Thyroid gland (tissue), 4 donors: ENCODE results near the gene LINC01488. TPM values are rescaled to one million over a fixed set of nuclear protein-coding genes. Genes with fewer than 3 reads are reported as not detected.

Source experiments
- DNase-seq, 2 donors: peaks; one replicate each; pipeline ENCODE4 v3.0.0-alpha.2; 2019
- H3K27ac ChIP-seq, 3 donors: fragments of 200-600 bp; sonication (generic); 1 replicate in 2 of 3; 2 replicates in 1 of 3; pipeline ENCODE4 v1.5.1; 2016 to 2019; ENCODE audit warnings: mild to moderate bottlenecking in 1 of 3, moderate library complexity in 1 of 3
- H3K27me3 ChIP-seq: fragments of 200-600 bp; sonication (generic); one replicate; pipeline ENCODE4 v1.5.1; 2019
- H3K36me3 ChIP-seq, 2 donors: fragments of 200-600 bp; sonication (generic); one replicate each; pipeline ENCODE4 v1.5.1; 2016 to 2019
- H3K4me1 ChIP-seq, 2 donors: fragments of 200-600 bp; sonication (generic); one replicate each; pipeline ENCODE4 v1.5.1; 2017 to 2019
- H3K4me3 ChIP-seq, 3 donors: fragments of 200-600 bp; sonication (generic); replicated peaks in 1 of 3; 1 replicate in 2 of 3; 2 replicates in 1 of 3; pipeline ENCODE4 v1.5.1; 2016; ENCODE audit warnings: mild to moderate bottlenecking in 1 of 3
- H3K9me3 ChIP-seq: fragments of 200-600 bp; sonication (generic); one replicate; pipeline ENCODE4 v1.5.1; 2017
- POLR2A ChIP-seq, 2 donors: fragments of 450-650 bp; IDR thresholded peaks; one replicate each; pipeline ENCODE4 v1.6.1; 2017; ENCODE audit warnings: antibody characterized with exemption in 2 of 2, mild to moderate bottlenecking in 2 of 2, moderate library complexity in 1 of 2
- WGBS, 2 donors: methylation state at CpG; one replicate each; pipeline ENCODE4 v1.1.5; 2017; 5-methylcytosine and 5-hydroxymethylcytosine counted together
- intact Hi-C: fragments of 100-400 bp; cut with DNase I; formaldehyde crosslinking; loops from one replicate; pipeline ENCODE4 v1.15.1; 2023
- total RNA-seq, 4 donors: library from RNA; depleted of rRNA; stranded (reverse); fragments of >200 nt; gene quantifications; one replicate each; pipeline ENCODE4 v1.2.3, GENCODE V29; 2016
- TF ChIP-seq, protein P1 (sequence below), 6 experiments: fragments of 200-600 bp in 3 of 6; fragments of 450-650 bp in 3 of 6; sonication (generic) in 3 of 6; IDR thresholded peaks; one replicate each; pipeline ENCODE4 v1.5.1; 2016 to 2019; ENCODE audit warnings: antibody characterized with exemption in 6 of 6, mild to moderate bottlenecking in 2 of 6, inconsistent platforms in 1 of 6, moderate library complexity in 1 of 6

Gene LINC01488
- total RNA-seq, 4 donors from 2014 or later = not detected

DNA sequence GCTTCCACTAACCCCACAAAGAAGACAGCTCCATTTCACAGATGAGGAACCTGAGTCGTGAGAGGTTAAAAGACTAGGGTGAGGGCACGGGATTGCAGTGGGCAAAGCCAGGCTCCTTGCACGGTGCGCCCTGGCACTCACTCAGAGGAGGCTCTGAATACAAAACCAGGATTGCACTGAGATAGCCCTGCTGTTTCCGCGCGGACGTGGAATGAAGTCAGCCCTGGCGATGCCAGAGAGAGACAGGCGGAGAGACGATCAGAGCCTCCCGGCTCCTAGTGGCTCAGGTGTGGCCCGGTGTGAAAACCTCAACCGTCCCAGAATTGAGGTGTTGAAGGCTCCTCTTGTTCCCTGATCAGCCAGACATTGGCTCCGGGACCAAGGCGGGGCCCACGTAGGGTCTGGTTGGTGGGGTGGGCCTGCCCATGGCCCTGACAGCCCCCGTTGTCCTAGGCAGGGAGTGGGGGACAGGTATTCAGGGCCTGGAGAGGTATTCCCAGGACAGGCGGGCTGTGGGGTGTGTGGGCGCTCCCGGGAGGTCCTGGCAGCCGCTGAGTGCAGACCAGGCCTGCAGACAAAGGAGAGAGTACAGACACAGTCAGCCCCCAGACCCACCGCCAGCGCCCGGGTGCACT lies 43.1 kb upstream of the LINC01488 start:
- 92 to 94% methylated on average over 21 to 22 of the region's 25 CpGs for WGBS, 2 donors
- no peak for DNase-seq
- H3K27ac ChIP-seq = no peak overlapping the region
- H3K27me3 ChIP-seq = no peaks in the 10 kb centered on the region
- no peaks in the 10 kb centered on the region for H3K36me3 ChIP-seq
- no peaks in the 10 kb centered on the region for H3K9me3 ChIP-seq
- H3K4me3 ChIP-seq = no peak overlapping the region
- intact Hi-C loops = loop anchor here (10.0 kb wide), 1 partner anchor 304 kb away; no protein-coding TSS in a partner anchor
- H3K4me1 ChIP-seq = peaks cover 7 to 22% of the 10 kb centered on the region in 2 donors
- TF ChIP-seq, protein P1, sequence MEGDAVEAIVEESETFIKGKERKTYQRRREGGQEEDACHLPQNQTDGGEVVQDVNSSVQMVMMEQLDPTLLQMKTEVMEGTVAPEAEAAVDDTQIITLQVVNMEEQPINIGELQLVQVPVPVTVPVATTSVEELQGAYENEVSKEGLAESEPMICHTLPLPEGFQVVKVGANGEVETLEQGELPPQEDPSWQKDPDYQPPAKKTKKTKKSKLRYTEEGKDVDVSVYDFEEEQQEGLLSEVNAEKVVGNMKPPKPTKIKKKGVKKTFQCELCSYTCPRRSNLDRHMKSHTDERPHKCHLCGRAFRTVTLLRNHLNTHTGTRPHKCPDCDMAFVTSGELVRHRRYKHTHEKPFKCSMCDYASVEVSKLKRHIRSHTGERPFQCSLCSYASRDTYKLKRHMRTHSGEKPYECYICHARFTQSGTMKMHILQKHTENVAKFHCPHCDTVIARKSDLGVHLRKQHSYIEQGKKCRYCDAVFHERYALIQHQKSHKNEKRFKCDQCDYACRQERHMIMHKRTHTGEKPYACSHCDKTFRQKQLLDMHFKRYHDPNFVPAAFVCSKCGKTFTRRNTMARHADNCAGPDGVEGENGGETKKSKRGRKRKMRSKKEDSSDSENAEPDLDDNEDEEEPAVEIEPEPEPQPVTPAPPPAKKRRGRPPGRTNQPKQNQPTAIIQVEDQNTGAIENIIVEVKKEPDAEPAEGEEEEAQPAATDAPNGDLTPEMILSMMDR (IDR thresholded peaks at IDR 0.05) = no peak

DNA sequence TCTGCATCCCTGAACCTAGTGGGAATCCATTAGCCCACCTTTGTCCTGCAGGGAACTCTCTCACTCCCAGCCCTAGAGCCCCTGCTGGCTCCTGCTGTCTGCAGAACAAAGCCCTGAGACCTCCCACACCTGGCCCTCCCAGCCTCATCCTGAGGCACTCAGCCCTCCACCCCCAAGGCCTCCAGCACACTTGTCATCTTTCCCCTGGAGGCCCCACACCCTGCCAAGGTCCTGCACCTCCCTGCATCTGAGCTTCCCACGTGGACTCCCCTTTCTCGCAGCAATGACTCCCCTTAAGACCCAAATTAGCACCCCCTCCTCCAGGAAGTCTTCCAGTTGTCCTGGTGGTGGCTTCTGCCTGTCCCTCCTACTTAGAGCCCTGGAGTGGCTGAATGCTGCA lies 42.3 kb upstream of the LINC01488 start:
- 89 to 95% methylated on average over 2 of the region's 2 CpGs for WGBS, 2 donors
- H3K4me3 ChIP-seq = no peak overlapping the region
- no peak for DNase-seq
- peaks cover 13 to 29% of the 10 kb centered on the region in 2 donors for H3K4me1 ChIP-seq
- intact Hi-C loops = loop anchor here (10.0 kb wide), 1 partner anchor 304 kb away; no protein-coding TSS in a partner anchor
- H3K9me3 ChIP-seq = no peaks in the 10 kb centered on the region
- TF ChIP-seq POLR2A (IDR thresholded peaks at IDR 0.05) = no peak
- TF ChIP-seq, protein P1 (IDR thresholded peaks at IDR 0.05) = no peak
- H3K36me3 ChIP-seq = no peaks in the 10 kb centered on the region
- H3K27ac ChIP-seq = no peak overlapping the region
- no peaks in the 10 kb centered on the region for H3K27me3 ChIP-seq

DNA sequence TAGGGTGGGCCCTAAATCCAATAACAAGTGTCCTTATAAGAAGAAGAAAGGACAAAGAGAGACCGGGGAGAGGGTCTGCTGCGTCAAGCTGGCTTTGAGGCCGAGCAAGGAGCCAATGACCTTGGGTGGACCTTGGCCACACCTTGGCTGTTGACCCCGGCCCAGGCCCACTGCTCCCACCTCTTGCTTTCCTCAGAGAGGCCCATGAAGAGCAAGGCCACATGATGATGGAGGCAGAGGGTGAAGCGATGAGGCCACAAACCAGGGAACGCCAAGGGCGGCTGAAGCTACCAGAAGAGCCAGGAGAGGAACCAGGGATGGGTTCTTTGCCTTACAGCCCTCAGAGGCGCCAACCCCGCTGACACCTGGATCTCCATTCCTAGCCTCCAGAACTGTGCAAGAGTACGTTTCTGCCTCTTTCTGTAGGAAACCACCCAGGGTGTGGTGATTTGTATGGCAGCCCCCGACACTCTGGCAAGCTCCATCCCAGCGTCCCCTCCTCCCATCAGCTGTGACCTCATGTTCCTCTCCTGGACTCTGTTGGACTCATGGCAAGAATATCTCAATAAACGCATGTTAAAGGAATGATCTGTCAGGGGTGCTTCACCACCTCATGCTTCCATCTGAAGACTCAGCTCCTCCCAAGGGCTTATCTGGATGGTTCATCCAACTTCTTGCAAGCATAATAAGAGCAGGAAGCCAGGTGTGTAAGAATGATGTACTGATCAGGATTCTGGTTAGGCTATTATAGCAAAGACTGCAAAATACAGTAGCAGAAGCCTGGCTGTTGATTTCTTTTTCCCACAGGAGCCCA lies 41.6 kb upstream of the LINC01488 start:
- intact Hi-C loops = loop anchor here (5.0 to 10.0 kb wide), 2 partner anchors 197 to 305 kb away; no protein-coding TSS in a partner anchor
- Histone ChIP-seq H3K9me3 (no peaks in the 10 kb centered on the region), H3K4me1 (peaks cover 18 to 34% of the 10 kb centered on the region in 2 donors), H3K36me3 (no peaks in the 10 kb centered on the region), H3K27me3 (no peaks in the 10 kb centered on the region), H3K4me3 (no peak overlapping the region), H3K27ac (no peak overlapping the region)
- whole genome bisulfite sequencing, 2 donors = 93 to 96% methylated on average over 13 of the region's 13 CpGs
- TF ChIP-seq, protein P1 (IDR thresholded peaks at IDR 0.05) = no peak
- TF ChIP-seq POLR2A (IDR thresholded peaks at IDR 0.05) = no peak
- no peak for DNase-seq

DNA sequence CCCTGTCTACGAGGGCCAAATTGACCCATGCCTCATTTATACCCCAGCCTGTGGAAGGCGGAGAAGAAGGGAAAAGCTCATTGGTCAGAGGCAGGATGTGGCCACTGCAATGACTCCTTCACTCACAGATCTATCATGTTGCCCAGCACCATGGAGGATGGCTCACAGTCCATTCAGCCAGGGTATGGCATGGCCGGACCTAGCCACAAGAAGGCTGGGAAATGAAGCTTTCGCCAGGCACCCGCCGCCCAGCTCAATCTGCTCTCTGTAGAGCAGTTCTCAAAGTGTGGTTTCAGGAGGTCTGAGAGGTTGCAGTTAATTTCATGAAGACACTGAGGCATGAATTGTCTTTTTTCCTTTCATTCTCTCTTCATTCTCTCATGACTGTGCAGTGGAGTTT lies 40.6 kb upstream of the LINC01488 start:
- Histone ChIP-seq H3K4me3 (no peak overlapping the region), H3K4me1 (peaks cover 26 to 42% of the 10 kb centered on the region in 2 donors), H3K9me3 (no peaks in the 10 kb centered on the region), H3K36me3 (no peaks in the 10 kb centered on the region), H3K27ac (no peak overlapping the region), H3K27me3 (no peaks in the 10 kb centered on the region)
- TF ChIP-seq POLR2A (IDR thresholded peaks at IDR 0.05) = no peak
- TF ChIP-seq, protein P1 (IDR thresholded peaks at IDR 0.05) = no peak
- WGBS, 2 donors = 96 to 98% methylated on average over 6 of the region's 6 CpGs
- DNase-seq = no peak
- intact Hi-C loops = loop anchor here (5.0 kb wide), 1 partner anchor 196 kb away; no protein-coding TSS in a partner anchor
